Mucosa of descending colon (tissue), 3 donors: ENCODE data around the gene PKP1. TPM values are rescaled to one million over a fixed set of nuclear protein-coding genes. Genes with fewer than 3 reads are reported as not detected.

Experiments used
- ATAC-seq: fragments of 200-7000 bp; cut with Tn5 transposase; one replicate; pipeline ENCODE4 v1.9.1; 2020; ENCODE audit warnings: mild to moderate bottlenecking, moderate library complexity
- DNase-seq, 3 donors: peaks; one replicate each; pipeline ENCODE4 v3.0.0-alpha.2; 2020
- H3K36me3 ChIP-seq: fragments of 200-600 bp; one replicate; pipeline ENCODE4 v1.8.0; 2021; ENCODE audit warnings: low read depth, mild to moderate bottlenecking
- H3K4me1 ChIP-seq: fragments of 200-600 bp; one replicate; pipeline ENCODE4 v1.8.0; 2021; ENCODE audit warnings: low read depth, mild to moderate bottlenecking
- H3K4me3 ChIP-seq: fragments of 200-600 bp; one replicate; pipeline ENCODE4 v1.8.0; 2021; ENCODE audit warnings: mild to moderate bottlenecking
- H3K9me3 ChIP-seq: fragments of 200-600 bp; one replicate; pipeline ENCODE4 v1.8.0; 2021; ENCODE audit warnings: mild to moderate bottlenecking
- intact Hi-C, 2 donors: fragments of 100-400 bp; cut with DNase I in 1 of 2; cut with micrococcal nuclease in 1 of 2; formaldehyde crosslinking; loops; one replicate each; pipeline versions ENCODE4 v1.11.0 to v1.11.1; 2022; cut with DNase I, micrococcal nuclease
- total RNA-seq, 3 donors: library from RNA; stranded (reverse); fragmentation: NEBNext Ultra II Directional in 2 of 3; extraction: Animal tissue kit (Norgen Biotek cat#: 25700) in 2 of 3; gene quantifications; one replicate each; pipeline versions ENCODE4 v1.2.1 to v1.2.4, GENCODE V29; 2021 to 2023
- TF ChIP-seq, protein P1 (sequence below): fragments of 200-600 bp; IDR thresholded peaks from one replicate; pipeline ENCODE4 v1.8.0; 2022; ENCODE audit warnings: antibody characterized with exemption, mild to moderate bottlenecking
- donor health status: DM: no; HTN: no; CAD: no; lungs with moderate emphysema.
- donor health status: DM: no; HTN: no; CAD: no.
- donor health status: DM: no; HTN: yes; CAD: no.

Gene PKP1
- total RNA-seq, 3 donors from 2014 or later, result 0.27 to 0.41 TPM; not detected in 1

DNA sequence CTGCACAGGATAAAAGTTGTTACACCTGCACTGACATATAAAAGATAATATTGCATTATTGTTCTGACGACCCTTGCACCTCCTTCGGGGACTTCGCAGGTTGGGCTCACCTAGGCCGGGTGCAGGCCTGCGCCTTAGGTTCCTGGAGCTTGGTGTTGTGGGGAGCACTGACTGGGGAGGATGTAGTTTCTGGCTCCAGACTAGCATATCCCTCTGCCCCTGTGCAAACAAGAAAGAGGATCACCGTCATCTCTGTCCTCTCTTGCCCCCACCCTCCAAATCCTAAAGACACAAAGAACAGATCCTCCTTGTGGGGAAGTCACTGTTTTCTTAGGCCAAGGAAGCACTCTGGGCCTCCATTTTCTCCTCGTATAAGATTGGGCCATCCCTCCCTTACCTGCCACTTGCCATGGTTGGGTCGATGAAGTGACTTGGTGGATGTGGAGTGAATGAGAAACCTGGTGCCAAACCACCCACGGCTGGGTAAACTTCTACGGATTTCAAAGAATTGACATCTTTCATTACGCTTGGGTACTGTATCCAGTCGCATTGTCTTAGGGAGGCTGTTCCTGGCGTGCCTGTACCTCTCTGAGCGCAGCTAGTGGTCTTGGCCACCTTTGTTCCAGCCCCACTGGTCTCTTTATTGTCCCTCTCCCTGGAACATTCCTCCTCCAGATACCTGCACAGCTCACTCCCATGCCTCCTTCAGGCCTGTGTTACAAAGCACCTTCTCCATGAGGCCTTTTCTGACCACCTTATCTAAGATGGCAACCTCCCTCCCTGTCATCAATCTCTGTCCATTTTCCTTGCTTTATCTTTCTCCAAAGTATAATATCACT, 34.4 kb upstream of the PKP1 start:
- no peaks in the 10 kb centered on the region for H3K9me3 ChIP-seq
- no peak for DNase-seq
- H3K36me3 ChIP-seq, result no peaks in the 10 kb centered on the region
- ATAC-seq, result no peak
- TF ChIP-seq, protein P1, sequence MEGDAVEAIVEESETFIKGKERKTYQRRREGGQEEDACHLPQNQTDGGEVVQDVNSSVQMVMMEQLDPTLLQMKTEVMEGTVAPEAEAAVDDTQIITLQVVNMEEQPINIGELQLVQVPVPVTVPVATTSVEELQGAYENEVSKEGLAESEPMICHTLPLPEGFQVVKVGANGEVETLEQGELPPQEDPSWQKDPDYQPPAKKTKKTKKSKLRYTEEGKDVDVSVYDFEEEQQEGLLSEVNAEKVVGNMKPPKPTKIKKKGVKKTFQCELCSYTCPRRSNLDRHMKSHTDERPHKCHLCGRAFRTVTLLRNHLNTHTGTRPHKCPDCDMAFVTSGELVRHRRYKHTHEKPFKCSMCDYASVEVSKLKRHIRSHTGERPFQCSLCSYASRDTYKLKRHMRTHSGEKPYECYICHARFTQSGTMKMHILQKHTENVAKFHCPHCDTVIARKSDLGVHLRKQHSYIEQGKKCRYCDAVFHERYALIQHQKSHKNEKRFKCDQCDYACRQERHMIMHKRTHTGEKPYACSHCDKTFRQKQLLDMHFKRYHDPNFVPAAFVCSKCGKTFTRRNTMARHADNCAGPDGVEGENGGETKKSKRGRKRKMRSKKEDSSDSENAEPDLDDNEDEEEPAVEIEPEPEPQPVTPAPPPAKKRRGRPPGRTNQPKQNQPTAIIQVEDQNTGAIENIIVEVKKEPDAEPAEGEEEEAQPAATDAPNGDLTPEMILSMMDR, result no peak
- no peak overlapping the region for H3K4me3 ChIP-seq
- no peaks in the 10 kb centered on the region for H3K4me1 ChIP-seq
- intact Hi-C loops, result no loop called here

DNA sequence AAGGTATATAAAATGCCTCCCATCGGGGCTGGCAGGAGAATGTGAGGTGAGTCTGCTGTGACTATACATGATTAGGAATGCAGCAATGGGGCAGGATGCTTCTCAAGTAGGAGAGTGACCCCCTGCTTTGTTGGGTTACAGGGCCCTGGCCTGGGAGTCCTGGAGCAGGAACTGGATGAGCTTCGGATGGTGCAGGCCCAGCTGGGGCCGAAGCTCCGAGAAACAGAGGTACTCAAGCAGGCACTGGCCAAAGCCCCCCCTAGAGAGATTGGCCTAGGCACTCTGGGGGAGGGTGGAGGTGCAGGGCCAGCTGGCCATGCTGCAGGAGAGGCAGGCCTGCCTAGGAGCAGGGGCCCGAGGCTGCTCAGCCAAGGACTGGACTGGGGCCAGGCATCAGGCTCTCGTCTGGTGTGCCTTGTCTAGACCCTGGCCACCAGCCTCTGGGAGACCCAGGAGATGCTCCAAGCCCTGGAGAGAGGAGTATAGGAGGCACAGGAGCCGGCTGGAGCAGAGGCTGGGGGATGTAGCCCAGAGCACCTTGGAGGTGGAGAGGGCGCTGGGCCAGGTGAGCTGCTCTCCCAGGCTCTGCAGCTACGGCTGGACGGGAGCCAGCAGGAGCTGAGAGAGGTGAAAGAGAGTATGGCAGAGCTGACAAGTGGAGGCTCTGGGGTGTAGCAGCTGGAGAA, 32.8 kb upstream of the PKP1 start:
- DNase-seq (no peak), ATAC-seq (no peak)
- Histone ChIP-seq H3K4me1 (no peaks in the 10 kb centered on the region), H3K36me3 (no peaks in the 10 kb centered on the region), H3K9me3 (no peaks in the 10 kb centered on the region), H3K4me3 (no peak overlapping the region)
- intact Hi-C loops, result loop anchor here (5.0 kb wide), 2 partner anchors 97 to 112 kb away; no protein-coding TSS in a partner anchor
- TF ChIP-seq, protein P1, result no peak

DNA sequence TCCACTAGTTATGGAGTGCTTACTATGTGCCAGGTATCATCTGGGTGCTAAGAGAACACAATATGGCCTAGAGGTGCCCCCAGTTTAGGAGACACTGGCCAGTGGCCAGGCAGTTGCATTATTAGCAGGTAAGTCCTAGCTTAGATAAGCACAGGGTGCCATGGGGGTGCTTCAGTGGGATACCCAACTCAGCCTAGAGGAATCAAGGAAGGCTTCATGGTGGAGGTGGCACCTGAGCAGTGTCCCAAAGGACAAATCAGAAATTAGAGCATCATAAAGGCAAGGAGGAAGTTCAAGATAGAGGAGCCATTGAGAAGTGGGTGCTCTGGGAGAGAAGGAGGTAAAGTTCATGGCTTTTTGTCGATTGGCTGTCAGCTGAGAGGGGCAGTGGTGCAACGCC, 31.9 kb upstream of the PKP1 start:
- no peaks in the 10 kb centered on the region for H3K4me1 ChIP-seq
- no peak for ATAC-seq

DNA sequence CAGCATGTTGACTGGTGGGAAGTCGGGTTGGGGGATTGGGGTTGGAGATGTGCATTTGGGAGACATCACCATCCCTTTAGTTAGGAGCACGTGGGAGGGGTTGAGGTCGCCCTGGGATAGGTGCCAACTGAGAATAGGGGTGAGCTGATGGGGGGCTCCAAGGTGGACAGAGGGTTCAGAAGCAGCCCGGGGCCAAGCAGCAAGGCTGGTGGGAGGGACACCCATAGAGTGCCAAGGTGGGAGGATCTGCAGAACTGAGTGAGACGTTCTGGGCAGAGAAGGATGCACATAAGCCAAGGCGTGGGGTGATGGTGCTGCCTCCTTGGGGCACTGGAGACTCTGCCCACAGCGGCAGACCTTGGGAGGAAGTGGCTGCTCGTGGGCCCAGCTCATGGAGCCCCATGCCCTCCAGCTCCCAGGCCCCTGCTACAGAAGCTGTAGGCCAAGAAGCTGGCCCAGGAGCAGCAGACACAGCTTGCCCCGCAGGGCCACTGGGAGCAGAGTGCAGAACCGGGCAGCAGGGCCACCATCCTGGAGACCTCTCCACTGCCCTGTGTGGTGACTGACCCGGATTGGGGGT, 31.4 kb upstream of the PKP1 start:
- intact Hi-C loops, result loop anchor here (5.0 kb wide), 2 partner anchors 95 to 110 kb away; no protein-coding TSS in a partner anchor

More for the DNA sequence above, 31.9 kb upstream of the PKP1 start:
- H3K9me3 ChIP-seq, result no peaks in the 10 kb centered on the region
- no peak overlapping the region for H3K4me3 ChIP-seq
- intact Hi-C loops, result loop anchor here (5.0 kb wide), 2 partner anchors 96 to 111 kb away; no protein-coding TSS in a partner anchor
- H3K36me3 ChIP-seq, result no peaks in the 10 kb centered on the region
- TF ChIP-seq, protein P1, result no peak
- DNase-seq, result no peak

DNA sequence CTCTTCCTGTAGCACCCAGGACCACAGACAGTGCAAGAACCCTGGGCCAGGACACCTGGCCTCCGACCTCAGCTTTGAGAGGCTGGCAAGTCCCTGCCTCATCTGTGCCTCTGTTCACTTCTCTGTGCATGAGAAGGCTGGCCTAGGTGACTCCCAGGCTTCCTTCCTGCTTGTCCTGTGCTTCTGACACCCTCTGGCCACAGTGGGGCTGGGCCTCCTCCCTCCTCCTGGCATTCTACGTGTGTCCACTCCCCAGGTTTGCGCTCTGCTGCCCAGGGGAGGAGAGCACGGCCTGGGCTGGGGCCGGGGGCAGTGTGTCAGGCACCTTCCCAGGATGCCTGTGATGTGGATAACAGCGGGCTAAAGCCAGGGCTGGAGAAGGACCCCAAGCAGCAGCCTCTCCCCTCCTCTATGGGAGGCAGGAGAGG, 30.3 kb upstream of the PKP1 start:
- no peaks in the 10 kb centered on the region for H3K4me1 ChIP-seq
- ATAC-seq, result no peak
- no peaks in the 10 kb centered on the region for H3K36me3 ChIP-seq
- TF ChIP-seq, protein P1, result no peak
- H3K4me3 ChIP-seq, result no peak overlapping the region
- H3K9me3 ChIP-seq, result no peaks in the 10 kb centered on the region
- intact Hi-C loops, result loop anchor here (5.0 kb wide), 2 partner anchors 94 to 109 kb away; no protein-coding TSS in a partner anchor
- no peak for DNase-seq

More for the DNA sequence above, 31.4 kb upstream of the PKP1 start:
- Histone ChIP-seq H3K4me1 (no peaks in the 10 kb centered on the region), H3K9me3 (no peaks in the 10 kb centered on the region), H3K36me3 (no peaks in the 10 kb centered on the region), H3K4me3 (no peak overlapping the region)
- TF ChIP-seq, protein P1, result no peak
- DNase-seq (no peak), ATAC-seq (no peak)
